GM21717 (cell line): ENCODE data around the gene CATSPERZ.
"Not testable (repeated sequence)": the region's sequence is repeated elsewhere in the genome, so short reads cannot be mapped to it uniquely, and the experiment has no call there.

ENCODE experiments used
- ATAC-seq: cut with Tn5 transposase; IDR thresholded peaks from one replicate; pipeline ENCODE4 v1.9.1; 2021; ENCODE audit warnings: mild to moderate bottlenecking, moderate library complexity; ENCODE audit not compliant: unreplicated experiment

Gene CATSPERZ

DNA sequence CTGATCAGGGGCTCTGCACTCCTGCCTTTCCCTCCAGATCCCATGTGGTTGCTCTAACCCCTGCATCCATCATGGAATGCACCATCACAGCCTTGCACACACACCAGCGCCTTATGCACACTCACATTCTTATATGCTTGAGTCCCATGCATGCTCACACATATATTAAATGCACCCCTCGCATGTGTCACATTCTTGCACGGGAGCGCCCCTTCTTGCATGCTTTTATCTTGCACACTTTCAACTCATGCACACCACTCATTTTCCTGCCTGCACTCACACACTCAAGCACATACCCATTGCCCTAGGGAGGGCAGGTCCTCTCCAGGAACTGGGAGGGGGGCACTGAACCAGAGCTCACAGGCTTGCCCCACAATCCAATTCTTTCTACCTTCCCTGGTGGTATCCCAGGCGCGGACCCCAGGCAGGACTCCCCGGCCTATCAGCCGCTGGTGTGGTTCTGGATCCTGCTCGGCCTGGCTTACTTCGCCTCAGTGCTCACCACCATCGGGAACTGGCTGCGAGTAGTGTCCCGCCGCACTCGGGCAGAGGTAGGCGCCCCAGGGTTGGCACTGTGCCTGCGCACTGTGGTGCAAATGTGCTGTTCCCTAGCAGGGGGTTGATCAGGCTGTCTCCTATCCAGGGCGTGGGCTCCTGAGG, 2.3 kb upstream of the CATSPERZ start:
- ATAC-seq = no peak

- no peak for ATAC-seq
Observed at GRCh38 chr11:64298966-64299846, 952 bp upstream of the CATSPERZ start.

DNA sequence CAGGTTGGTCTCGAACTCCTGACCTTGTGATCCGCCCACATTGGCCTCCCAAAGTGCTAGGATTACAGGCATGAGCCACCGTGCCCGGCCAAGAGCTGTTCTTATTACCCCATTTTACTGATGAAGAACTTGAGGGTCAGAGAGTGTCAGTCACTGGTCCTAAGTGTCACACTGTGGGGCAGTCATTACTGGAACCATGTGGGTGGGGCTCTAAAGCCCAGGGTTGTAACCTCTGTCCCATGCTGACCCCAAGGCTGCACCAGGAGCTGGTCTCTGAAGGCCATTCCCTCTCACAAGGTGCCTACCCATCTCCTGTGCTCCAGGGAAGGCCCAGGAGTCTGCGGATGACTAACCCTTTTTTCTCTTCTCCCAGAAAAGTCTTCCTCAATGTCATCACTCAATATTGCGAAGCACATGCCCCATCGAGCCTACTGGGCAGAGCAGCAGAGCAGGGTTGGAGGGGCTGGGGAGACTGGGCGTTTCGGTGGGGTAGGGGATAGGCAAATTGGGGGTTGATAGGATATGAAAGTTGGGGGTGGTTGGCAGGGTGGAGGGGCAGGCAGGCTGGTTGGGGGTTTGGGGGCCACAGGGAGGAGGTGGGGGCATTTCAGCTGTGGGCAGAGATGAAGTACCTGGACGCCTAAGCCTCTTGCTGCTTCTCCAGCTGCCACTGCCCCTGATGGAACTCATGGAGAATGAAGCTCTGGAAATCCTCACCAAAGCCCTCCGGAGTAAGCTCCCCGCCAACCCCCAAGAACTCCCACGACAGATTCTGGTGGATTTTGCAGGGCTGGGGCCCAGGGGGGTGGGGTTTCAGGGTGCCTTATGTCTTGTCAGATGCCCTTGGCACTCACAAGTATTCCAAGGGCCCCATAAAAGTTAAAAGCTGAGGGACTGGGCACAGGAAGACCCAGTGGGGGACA, 3.2 kb downstream of the CATSPERZ start:
- no peak for ATAC-seq

GRCh38 chr11:64304032-64304315, 3.8 kb downstream of the CATSPERZ start:
- no peak for ATAC-seq

GRCh38 chr11:64304316-64305072, 4.3 kb downstream of the CATSPERZ start:
- peak; percentile 30 for ATAC-seq

- peak; percentile 58 for ATAC-seq
Observed at GRCh38 chr11:64305075-64305690, 5.0 kb downstream of the CATSPERZ start, which contains the start of gene ESRRA. Gene ESRRA (plus strand): TSS chr11:64305524. CDS start chr11:64307180, 1,656 bp downstream.

DNA sequence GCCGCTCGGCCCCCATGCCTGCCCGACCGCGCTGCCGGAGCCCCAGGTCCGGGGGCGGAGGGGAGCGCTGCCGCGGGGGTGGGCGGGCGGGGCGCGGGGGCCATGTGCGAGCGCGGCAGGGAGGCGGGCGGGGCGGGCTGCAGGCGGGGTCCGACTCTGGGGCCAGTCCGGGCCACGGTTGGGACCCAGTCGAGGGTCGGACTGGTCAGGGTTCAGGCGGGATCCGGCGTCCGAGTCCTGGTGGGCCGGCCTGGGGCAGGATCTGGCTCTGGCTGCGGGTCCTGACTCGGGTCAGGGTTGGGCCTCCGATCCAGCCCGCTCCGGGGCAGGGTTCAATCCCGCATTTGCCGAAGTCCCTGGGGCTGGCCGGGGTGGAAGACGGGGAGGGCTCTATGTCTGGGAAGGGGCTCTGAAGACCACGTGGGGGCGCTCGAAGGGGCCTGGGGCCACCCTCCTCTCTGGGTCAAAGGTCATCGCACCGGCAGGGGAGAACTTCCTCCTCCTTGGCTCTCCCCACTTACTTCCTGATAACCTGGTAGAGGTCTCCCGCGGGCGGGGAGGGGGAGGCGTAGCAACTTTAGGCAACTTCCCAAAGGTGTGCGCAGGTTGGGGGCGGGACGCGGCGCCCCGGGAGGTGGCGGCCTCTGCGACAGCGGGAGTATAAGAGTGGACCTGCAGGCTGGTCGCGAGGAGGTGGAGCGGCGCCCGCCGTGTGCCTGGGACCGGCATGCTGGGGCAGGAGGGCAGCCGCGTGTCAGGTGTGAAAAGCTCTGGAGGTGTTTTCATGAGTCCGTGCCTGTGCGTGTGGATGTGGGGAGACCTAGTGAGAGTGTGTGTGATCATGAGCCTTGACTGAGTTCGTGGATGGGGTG, 5.8 kb downstream of the CATSPERZ start:
- ATAC-seq = peak; percentile 27

- no peak for ATAC-seq
Observed at GRCh38 chr11:64306563-64306875, 6.4 kb downstream of the CATSPERZ start.

DNA sequence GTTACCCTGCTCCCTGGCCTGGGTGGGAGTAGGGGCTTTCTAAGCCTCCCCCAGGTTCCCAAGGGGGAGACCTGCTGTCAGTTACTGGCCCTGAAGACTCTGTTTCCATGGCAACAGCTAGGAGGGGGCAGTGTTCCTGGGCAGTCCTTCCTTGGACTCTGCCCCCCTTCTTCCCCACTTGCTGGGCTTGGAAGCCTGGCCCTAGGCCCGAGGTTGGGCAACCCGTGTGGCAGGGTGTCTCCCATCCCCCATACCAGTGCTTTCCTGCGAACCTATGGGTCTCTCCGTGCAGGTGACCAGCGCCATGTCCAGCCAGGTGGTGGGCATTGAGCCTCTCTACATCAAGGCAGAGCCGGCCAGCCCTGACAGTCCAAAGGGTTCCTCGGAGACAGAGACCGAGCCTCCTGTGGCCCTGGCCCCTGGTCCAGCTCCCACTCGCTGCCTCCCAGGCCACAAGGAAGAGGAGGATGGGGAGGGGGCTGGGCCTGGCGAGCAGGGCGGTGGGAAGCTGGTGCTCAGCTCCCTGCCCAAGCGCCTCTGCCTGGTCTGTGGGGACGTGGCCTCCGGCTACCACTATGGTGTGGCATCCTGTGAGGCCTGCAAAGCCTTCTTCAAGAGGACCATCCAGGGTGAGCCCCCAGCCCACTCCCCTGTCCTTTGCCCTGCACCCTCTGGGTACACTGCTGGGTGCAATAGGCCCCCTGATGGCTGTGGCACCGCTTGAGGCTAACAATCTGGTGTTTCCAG, 6.9 kb downstream of the CATSPERZ start:
- ATAC-seq = no peak

- not testable (repeated sequence) for ATAC-seq
Observed at GRCh38 chr11:64307795-64308194, 7.6 kb downstream of the CATSPERZ start.

GRCh38 chr11:64312947-64313346, 12.8 kb downstream of the CATSPERZ start:
- ATAC-seq = no peak

GRCh38 chr11:64313491-64314145, 13.5 kb downstream of the CATSPERZ start:
- ATAC-seq = no peak

GRCh38 chr11:64314146-64314804, 14.1 kb downstream of the CATSPERZ start:
- ATAC-seq = no peak

GRCh38 chr11:64314805-64315561, 14.8 kb downstream of the CATSPERZ start:
- ATAC-seq = no peak

- not testable (repeated sequence) for ATAC-seq
Observed at GRCh38 chr11:64315667-64316526, 15.7 kb downstream of the CATSPERZ start.
